Fibroblast of mammary gland (primary cell): ENCODE data around the gene SEC61A1.

Experiments
- DNase-seq: peaks from one replicate; pipeline ENCODE4 v3.0.0-alpha.2; 2010; ENCODE audit warnings: low read depth
- H3K4me3 ChIP-seq: 2 replicates; pipeline ENCODE4 v1.5.1; 2011; ENCODE audit warnings: low read depth, mild to moderate bottlenecking, low read length, moderate library complexity; ENCODE audit not compliant: control insufficient read depth
- TF ChIP-seq, protein P1 (sequence below): conservative IDR thresholded peaks from 2 replicates; pipeline ENCODE4 v1.5.1; 2011; ENCODE audit warnings: low read depth, low read length, inconsistent platforms; ENCODE audit not compliant: control insufficient read depth, insufficient read depth

Gene SEC61A1

GRCh38 chr3:128100161-128100560 is 47.9 kb downstream of the SEC61A1 start:
- H3K4me3 ChIP-seq: no peak overlapping the region
- TF ChIP-seq, protein P1, sequence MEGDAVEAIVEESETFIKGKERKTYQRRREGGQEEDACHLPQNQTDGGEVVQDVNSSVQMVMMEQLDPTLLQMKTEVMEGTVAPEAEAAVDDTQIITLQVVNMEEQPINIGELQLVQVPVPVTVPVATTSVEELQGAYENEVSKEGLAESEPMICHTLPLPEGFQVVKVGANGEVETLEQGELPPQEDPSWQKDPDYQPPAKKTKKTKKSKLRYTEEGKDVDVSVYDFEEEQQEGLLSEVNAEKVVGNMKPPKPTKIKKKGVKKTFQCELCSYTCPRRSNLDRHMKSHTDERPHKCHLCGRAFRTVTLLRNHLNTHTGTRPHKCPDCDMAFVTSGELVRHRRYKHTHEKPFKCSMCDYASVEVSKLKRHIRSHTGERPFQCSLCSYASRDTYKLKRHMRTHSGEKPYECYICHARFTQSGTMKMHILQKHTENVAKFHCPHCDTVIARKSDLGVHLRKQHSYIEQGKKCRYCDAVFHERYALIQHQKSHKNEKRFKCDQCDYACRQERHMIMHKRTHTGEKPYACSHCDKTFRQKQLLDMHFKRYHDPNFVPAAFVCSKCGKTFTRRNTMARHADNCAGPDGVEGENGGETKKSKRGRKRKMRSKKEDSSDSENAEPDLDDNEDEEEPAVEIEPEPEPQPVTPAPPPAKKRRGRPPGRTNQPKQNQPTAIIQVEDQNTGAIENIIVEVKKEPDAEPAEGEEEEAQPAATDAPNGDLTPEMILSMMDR: no peak
- DNase-seq: no peak

DNA sequence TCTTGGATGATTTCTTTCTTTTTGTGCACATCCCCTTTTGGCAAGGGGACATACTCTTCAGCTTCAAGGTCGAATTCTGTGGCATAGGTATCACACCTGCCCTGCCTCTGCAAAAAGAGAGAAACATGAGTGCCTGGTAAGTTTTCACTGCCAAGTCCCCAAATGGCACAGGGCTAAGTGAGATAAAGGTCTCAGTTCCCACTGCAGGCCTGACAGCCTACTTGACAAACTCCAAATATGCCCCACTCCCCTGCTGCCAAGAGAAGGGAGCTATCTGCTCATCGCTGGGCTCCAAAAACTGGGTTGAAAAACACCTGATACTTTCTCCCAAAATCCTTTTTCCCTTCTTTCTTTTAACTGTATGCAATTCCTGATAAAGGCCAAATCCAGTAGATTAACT is 48.4 kb downstream of the SEC61A1 start:
- TF ChIP-seq, protein P1: no peak
- no peak overlapping the region for H3K4me3 ChIP-seq
- DNase-seq: no peak

- no peak overlapping the region for H3K4me3 ChIP-seq
- TF ChIP-seq, protein P1: no peak
- no peak for DNase-seq
Observed at GRCh38 chr3:128103136-128103676, 51.0 kb downstream of the SEC61A1 start.

DNA sequence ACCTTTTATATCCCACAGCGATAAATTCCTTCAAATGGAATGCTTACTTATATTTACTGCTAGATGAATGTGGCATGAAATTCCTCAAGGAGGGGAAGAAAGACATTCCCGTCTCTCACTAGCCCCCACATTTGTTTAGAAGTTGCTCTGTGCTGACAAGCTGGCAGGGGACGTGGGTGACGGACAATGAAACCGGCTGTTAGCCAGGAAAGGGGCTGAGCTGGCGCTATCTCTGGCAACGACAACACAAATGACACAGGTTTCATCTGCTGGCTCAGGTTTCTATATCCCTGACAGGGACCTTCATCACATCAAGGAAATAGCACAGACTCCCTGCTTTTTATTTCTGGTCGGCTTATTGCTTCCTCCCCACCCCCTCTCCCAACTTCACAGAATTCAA is 55.6 kb downstream of the SEC61A1 start:
- TF ChIP-seq, protein P1: no peak
- DNase-seq: no peak
- no peak overlapping the region for H3K4me3 ChIP-seq

DNA sequence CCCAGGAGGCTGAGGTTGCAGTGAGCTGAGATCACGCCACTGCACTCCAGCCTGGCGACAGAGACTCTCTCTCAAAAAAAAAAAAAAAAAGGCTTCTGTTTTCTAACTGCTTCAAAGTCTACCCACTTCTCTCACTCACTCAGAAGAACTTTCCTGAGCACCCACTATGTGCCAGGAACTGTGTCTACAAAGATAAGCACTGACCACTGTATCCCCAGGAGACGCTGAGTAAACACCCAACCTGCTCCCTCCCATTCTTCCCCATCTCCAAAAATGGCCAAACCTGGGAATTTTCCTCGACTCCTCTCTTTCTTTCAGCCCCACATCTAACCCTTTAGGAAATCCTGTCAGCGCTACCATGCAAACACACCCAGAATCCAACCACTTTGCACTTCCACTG is 58.9 kb downstream of the SEC61A1 start:
- TF ChIP-seq, protein P1: no peak
- DNase-seq: no peak
- H3K4me3 ChIP-seq: no peak overlapping the region

DNA sequence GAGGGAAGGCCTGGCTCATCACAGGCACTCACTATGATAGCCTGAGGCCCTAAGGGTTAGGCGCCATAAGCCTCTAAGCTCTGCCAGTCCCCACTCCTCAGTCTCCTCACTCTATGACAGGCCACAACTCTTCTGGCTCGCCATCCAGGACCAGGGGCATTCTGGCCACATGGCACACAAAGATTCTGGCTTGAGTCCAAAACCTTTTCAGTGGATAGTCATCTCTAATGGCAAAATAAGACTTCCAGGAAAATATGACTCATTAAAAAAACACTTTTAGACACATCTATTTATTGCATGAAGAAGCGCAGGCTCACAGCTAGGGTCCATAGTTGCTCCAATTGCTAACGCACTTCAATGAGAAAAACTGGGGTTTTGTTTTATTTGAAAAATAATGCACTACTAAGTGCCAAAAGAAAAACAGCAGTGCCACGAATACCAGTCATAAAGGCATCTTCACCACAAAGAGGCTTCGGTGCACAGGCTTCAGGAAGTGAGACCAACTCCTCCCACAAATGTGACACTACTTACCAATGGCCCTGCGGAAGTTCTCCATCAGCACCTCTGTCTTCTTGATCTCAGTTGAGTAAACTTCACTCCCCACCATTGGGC is 60.2 kb downstream of the SEC61A1 start:
- peak; percentile 94 for DNase-seq
- TF ChIP-seq, protein P1: peak; percentile 25
- H3K4me3 ChIP-seq: no peak overlapping the region
